MM.1S (cell line): ENCODE measurements around the gene SNX9.

Experiments
- DNase-seq: peaks from one replicate; pipeline ENCODE4 v3.0.0-alpha.2; 2015
- H2AFZ ChIP-seq: fragments of 300-600 bp; sonication (generic); 2 replicates; pipeline ENCODE4 v1.6.0; 2016; ENCODE audit warnings: antibody characterized with exemption, low read length
- H3F3A ChIP-seq: fragments of 300-600 bp; sonication (generic); 2 replicates; pipeline ENCODE4 v1.6.1; 2016; ENCODE audit warnings: mild to moderate bottlenecking, antibody characterized with exemption, low read length, moderate library complexity, mixed read lengths; ENCODE audit not compliant: insufficient read depth
- H3K27ac ChIP-seq: fragments of 300-600 bp; sonication (generic); 2 replicates; pipeline ENCODE4 v1.5.1; 2016; ENCODE audit warnings: mild to moderate bottlenecking, low read length
- H3K27me3 ChIP-seq: fragments of 300-600 bp; sonication (generic); replicated peaks from 2 replicates; pipeline ENCODE4 v1.6.0; 2016; ENCODE audit warnings: low read length; ENCODE audit not compliant: insufficient read depth
- H3K36me3 ChIP-seq: fragments of 300-600 bp; sonication (generic); replicated peaks from 2 replicates; pipeline ENCODE4 v1.6.1; 2016; ENCODE audit warnings: mild to moderate bottlenecking, low read length, mixed read lengths; ENCODE audit not compliant: insufficient read depth
- H3K4me1 ChIP-seq: fragments of 300-600 bp; sonication (generic); 2 replicates; pipeline ENCODE4 v1.6.1; 2016; ENCODE audit warnings: low read length, mixed read lengths
- H3K4me2 ChIP-seq: fragments of 300-600 bp; sonication (generic); 2 replicates; pipeline ENCODE4 v1.6.0; 2016; ENCODE audit warnings: low read depth, low read length
- H3K4me3 ChIP-seq: fragments of 300-600 bp; sonication (generic); 2 replicates; pipeline ENCODE4 v1.5.1; 2016; ENCODE audit warnings: low read length, mixed read lengths
- H3K79me2 ChIP-seq: fragments of 300-600 bp; sonication (generic); 2 replicates; pipeline ENCODE4 v1.6.1; 2016; ENCODE audit warnings: mixed run types, low read length, mixed read lengths
- H3K9ac ChIP-seq: fragments of 300-600 bp; sonication (generic); 2 replicates; pipeline ENCODE4 v1.6.1; 2016; ENCODE audit warnings: low read length, mixed read lengths
- H3K9me2 ChIP-seq: fragments of 300-600 bp; sonication (generic); replicated peaks from 2 replicates; pipeline ENCODE4 v1.6.1; 2016; ENCODE audit warnings: mild to moderate bottlenecking, low read length, mixed read lengths; ENCODE audit not compliant: insufficient read depth
- H3K9me3 ChIP-seq: fragments of 300-600 bp; sonication (generic); replicated peaks from 2 replicates; pipeline ENCODE4 v1.6.1; 2016; ENCODE audit warnings: mild to moderate bottlenecking, low read length, mixed read lengths; ENCODE audit not compliant: insufficient read depth
- H4K20me1 ChIP-seq: fragments of 300-600 bp; sonication (generic); 2 replicates; pipeline ENCODE4 v1.6.1; 2016; ENCODE audit warnings: mild to moderate bottlenecking, low read length, moderate library complexity, mixed read lengths; ENCODE audit not compliant: insufficient read depth
- CTCF ChIP-seq: fragments of 300-600 bp; sonication (generic); IDR thresholded peaks from 2 replicates; pipeline ENCODE4 v1.5.1; 2016; ENCODE audit warnings: antibody characterized with exemption, low read length, mixed read lengths
- EZH2 ChIP-seq: fragments of 300-600 bp; sonication (generic); optimal IDR thresholded peaks from 2 replicates; pipeline ENCODE3; 2017; ENCODE audit warnings: low read depth, mild to moderate bottlenecking, antibody characterized with exemption, low read length, mixed read lengths
- EZH2phosphoT487 ChIP-seq: fragments of 300-600 bp; sonication (generic); IDR thresholded peaks from 2 replicates; pipeline ENCODE4 v1.6.1; 2018; ENCODE audit warnings: antibody characterized with exemption, low read length

Gene SNX9

GRCh38 chr6:157929076-157929475 is 106.0 kb downstream of the SNX9 start:
- no peaks in the 10 kb centered on the region for H3K79me2 ChIP-seq
- no peaks in the 10 kb centered on the region for H3K27me3 ChIP-seq
- TF ChIP-seq CTCF (no peak), EZH2phosphoT487 (no peak), EZH2 (no peak)
- no peaks in the 10 kb centered on the region for H3K9me3 ChIP-seq
- H4K20me1 ChIP-seq: no peaks in the 10 kb centered on the region
- H3K36me3 ChIP-seq: no peaks in the 10 kb centered on the region
- no peak overlapping the region for H3K9ac ChIP-seq
- no peak for DNase-seq
- H3K4me3 ChIP-seq: no peak overlapping the region
- no peaks in the 10 kb centered on the region for H3K9me2 ChIP-seq
- no peak overlapping the region for H3K4me2 ChIP-seq
- H3F3A ChIP-seq: no peaks in the 10 kb centered on the region
- H3K27ac ChIP-seq: no peak overlapping the region
- no peak overlapping the region for H2AFZ ChIP-seq
- H3K4me1 ChIP-seq: no peaks in the 10 kb centered on the region

DNA sequence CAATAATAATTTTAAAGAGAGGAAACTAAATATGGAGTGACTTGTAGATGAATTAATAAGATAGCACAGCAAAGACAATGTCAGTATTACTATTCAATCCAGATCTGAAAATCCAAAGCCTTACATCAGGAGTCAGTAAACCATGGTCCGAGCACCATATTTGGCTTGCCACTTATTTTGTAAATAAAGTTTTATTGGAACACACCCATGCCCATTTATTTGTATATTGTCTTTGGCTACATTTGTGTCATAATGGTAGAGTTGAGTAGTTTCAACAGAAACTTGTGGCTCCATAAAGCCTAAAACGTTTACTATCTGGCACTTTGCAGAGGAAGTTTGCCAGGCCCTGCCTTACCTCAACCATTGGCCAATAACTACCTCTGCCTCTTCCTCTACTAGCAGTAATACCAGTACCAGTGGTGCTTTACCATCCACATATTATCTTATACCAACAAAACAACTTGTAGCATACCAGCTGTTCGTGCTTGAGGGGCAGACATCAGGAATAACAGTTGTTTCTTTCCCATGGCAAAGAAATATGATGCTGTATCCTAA is 106.8 kb downstream of the SNX9 start:
- Histone ChIP-seq H3K9me3 (no peaks in the 10 kb centered on the region), H3K4me3 (no peak overlapping the region), H3F3A (no peaks in the 10 kb centered on the region), H2AFZ (no peak overlapping the region), H3K4me2 (no peak overlapping the region), H4K20me1 (no peaks in the 10 kb centered on the region), H3K9me2 (no peaks in the 10 kb centered on the region), H3K36me3 (no peaks in the 10 kb centered on the region), H3K9ac (no peak overlapping the region), H3K4me1 (no peaks in the 10 kb centered on the region), H3K27ac (no peak overlapping the region), H3K79me2 (no peaks in the 10 kb centered on the region), H3K27me3 (no peaks in the 10 kb centered on the region)
- TF ChIP-seq EZH2phosphoT487 (no peak), CTCF (no peak), EZH2 (no peak)
- DNase-seq: no peak

DNA sequence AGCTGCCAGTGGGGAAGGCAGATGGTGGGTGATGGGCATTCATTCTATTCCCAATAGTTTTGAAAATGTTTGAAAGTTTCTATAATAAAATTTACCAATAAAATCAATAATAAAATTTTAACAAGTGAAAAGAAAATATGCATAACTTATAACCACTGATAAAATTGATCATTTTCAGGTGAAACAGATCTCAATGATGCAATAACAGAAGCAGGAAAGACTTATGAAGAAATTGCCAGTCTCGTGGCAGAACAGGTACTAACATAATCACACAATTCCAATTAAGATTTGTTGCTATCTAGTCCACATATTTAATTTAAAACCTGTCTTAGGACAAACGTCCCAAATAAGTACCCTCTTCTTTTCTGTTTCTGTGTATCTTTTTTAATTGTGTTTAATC is 112.7 kb downstream of the SNX9 start:
- Histone ChIP-seq H3K4me1 (no peaks in the 10 kb centered on the region), H3F3A (no peaks in the 10 kb centered on the region), H3K36me3 (no peaks in the 10 kb centered on the region), H3K27me3 (no peaks in the 10 kb centered on the region), H3K4me3 (no peak overlapping the region), H3K4me2 (no peak overlapping the region), H4K20me1 (no peaks in the 10 kb centered on the region), H3K9me3 (no peaks in the 10 kb centered on the region), H3K9ac (no peak overlapping the region), H3K79me2 (no peaks in the 10 kb centered on the region), H2AFZ (no peak overlapping the region), H3K27ac (no peak overlapping the region), H3K9me2 (no peaks in the 10 kb centered on the region)
- no peak for TF ChIP-seq CTCF
- TF ChIP-seq EZH2phosphoT487: no peak
- TF ChIP-seq EZH2: no peak
- no peak for DNase-seq
